GM23248 (cell line): Measurements from ENCODE around the gene GCNT1.

Experiments used
- EZH2 ChIP-seq: fragments of 200-600 bp; sonication (generic); IDR thresholded peaks from 2 replicates; pipeline ENCODE4 v1.6.1; 2018; ENCODE audit warnings: antibody characterized with exemption, mild to moderate bottlenecking; ENCODE audit not compliant: insufficient read depth, poor library complexity, severe bottlenecking
- EZH2phosphoT487 ChIP-seq: fragments of 200-600 bp; sonication (generic); IDR thresholded peaks from 2 replicates; pipeline ENCODE4 v1.6.1; 2018; ENCODE audit warnings: antibody characterized with exemption, moderate library complexity, mild to moderate bottlenecking, low read depth; ENCODE audit not compliant: insufficient read depth

DNA sequence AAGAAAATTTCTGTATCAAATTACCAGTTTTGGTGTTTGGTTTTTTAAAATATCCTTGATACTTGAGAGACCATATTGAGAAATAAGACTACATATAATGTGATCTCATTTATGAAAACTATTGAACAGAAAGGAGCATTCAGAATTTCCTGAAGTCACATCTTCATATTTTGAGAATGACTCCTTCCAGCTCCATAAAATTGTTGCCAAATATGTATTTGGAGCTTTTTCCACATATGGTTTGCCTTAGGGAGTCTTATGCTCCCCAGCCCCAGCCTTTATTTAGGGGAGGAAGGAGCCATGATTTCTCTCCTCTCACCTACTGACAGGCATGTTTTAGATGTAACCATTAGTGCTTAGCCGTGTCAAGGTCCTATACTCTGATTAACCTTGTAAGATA lies 51.1 kb downstream of the GCNT1 start:
- no peak for TF ChIP-seq EZH2
- TF ChIP-seq EZH2phosphoT487 = no peak
